ENCODE measurements around the gene SLC43A2. TPM values are rescaled to one million over a fixed set of nuclear protein-coding genes. Genes with fewer than 3 reads are reported as not detected.

SLC43A2 gene
- total and polyA plus RNA-seq, 2 donors (not counting 1 experiment from before 2014, with no cell fraction given): 8.4 to 13.7 TPM

DNA sequence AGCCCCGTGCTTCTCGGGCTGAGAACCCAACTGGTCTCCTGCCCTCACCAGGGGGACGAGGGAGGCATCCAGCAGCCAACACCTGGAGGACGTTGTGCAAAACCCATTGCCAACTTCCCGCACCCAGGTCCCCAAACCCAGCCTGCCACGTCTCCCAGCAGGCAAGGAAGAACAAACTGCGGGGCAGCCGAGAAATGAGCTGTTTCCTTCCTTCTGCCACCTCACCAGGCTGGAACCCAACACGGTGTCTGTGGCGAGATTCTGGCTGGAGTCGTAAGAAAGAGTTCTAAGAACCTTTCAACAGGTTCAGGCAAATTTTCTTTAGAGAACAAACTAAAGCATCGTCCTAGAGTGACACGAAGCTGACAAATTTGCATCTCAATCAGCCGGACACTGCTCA lies 3.6 kb downstream of the SLC43A2 start:
- Histone ChIP-seq H3K36me3 (ENCODE audit: control insufficient read depth, insufficient read depth, low read length) (no peaks in the 10 kb centered on the region), H3K9ac (ENCODE audit: insufficient read depth, low read length) (no peak overlapping the region), H3K27ac (ENCODE audit: insufficient read depth, low read length) (no peak overlapping the region), H3K4me2 (ENCODE audit: extremely low read depth, insufficient read depth, low read length) (no peak overlapping the region), H4K20me1 (ENCODE audit: control insufficient read depth, extremely low read depth, insufficient read depth, low read length) (no peaks in the 10 kb centered on the region), H3K4me3 (replicated peaks in 1 of 4; ENCODE audit: control extremely low read depth in 1 of 4, insufficient read depth in 1 of 4, low read depth in 3 of 4, low read length in 4 of 4) (no peak overlapping the region), H3K79me2 (ENCODE audit: control insufficient read depth, insufficient read depth, low read length) (no peaks in the 10 kb centered on the region), H3K27me3 (ENCODE audit: control insufficient read depth, insufficient read depth, low read length) (peaks cover 6% of the 10 kb centered on the region), H3K4me1 (ENCODE audit: control insufficient read depth, extremely low read depth, insufficient read depth, low read length) (peaks cover 6% of the 10 kb centered on the region), H2AFZ (ENCODE audit: low read length) (no peak overlapping the region), H3K9me3 (ENCODE audit: control insufficient read depth, insufficient read depth, low read depth, low read length) (no peaks in the 10 kb centered on the region)
- TF ChIP-seq, protein P1, sequence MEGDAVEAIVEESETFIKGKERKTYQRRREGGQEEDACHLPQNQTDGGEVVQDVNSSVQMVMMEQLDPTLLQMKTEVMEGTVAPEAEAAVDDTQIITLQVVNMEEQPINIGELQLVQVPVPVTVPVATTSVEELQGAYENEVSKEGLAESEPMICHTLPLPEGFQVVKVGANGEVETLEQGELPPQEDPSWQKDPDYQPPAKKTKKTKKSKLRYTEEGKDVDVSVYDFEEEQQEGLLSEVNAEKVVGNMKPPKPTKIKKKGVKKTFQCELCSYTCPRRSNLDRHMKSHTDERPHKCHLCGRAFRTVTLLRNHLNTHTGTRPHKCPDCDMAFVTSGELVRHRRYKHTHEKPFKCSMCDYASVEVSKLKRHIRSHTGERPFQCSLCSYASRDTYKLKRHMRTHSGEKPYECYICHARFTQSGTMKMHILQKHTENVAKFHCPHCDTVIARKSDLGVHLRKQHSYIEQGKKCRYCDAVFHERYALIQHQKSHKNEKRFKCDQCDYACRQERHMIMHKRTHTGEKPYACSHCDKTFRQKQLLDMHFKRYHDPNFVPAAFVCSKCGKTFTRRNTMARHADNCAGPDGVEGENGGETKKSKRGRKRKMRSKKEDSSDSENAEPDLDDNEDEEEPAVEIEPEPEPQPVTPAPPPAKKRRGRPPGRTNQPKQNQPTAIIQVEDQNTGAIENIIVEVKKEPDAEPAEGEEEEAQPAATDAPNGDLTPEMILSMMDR (conservative IDR thresholded peaks at IDR 0.05 in 1 of 2, IDR thresholded peaks at IDR 0.05 in 1 of 2; ENCODE audit: low read depth in 1 of 2, low read length in 2 of 2): no peak
- no peak for TF ChIP-seq EZH2 (IDR thresholded peaks at IDR 0.05; ENCODE audit: low read length, missing control alignments)
- DNase-seq (ENCODE audit: low read depth in 2 of 2): no peak

DNA sequence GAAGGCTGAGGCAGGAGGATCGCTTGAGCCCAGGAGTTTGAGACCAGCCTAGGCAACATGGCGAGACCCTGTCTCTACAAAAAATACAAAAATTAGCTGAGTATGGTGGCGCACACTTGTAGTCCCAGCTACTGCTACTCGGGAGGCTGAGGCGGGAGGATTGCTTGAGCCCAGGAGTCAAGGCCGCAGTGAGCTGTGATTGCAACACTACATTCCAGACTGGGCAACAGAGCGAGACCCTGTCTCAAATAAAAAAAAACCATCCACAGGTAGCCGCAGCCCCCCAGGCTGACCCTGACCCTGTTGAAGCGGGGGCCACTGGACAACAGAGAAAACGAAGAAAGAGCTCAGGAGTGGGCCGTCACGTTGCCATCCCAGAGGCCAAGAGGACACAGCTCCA lies 4.0 kb downstream of the SLC43A2 start:
- peaks cover 6% of the 10 kb centered on the region for H3K27me3 ChIP-seq (ENCODE audit: control insufficient read depth, insufficient read depth, low read length)
- no peaks in the 10 kb centered on the region for H3K79me2 ChIP-seq (ENCODE audit: control insufficient read depth, insufficient read depth, low read length)
- no peak overlapping the region for H3K4me3 ChIP-seq (replicated peaks in 1 of 4; ENCODE audit: control extremely low read depth in 1 of 4, insufficient read depth in 1 of 4, low read depth in 3 of 4, low read length in 4 of 4)
- H3K27ac ChIP-seq (ENCODE audit: insufficient read depth, low read length): no peak overlapping the region
- no peak overlapping the region for H3K9ac ChIP-seq (ENCODE audit: insufficient read depth, low read length)
- H4K20me1 ChIP-seq (ENCODE audit: control insufficient read depth, extremely low read depth, insufficient read depth, low read length): no peaks in the 10 kb centered on the region
- no peak for DNase-seq (ENCODE audit: low read depth in 2 of 2)
- H3K9me3 ChIP-seq (ENCODE audit: control insufficient read depth, insufficient read depth, low read depth, low read length): no peaks in the 10 kb centered on the region
- no peaks in the 10 kb centered on the region for H3K36me3 ChIP-seq (ENCODE audit: control insufficient read depth, insufficient read depth, low read length)
- no peak overlapping the region for H3K4me2 ChIP-seq (ENCODE audit: extremely low read depth, insufficient read depth, low read length)
- no peak overlapping the region for H2AFZ ChIP-seq (ENCODE audit: low read length)
- H3K4me1 ChIP-seq (ENCODE audit: control insufficient read depth, extremely low read depth, insufficient read depth, low read length): peaks cover 4% of the 10 kb centered on the region
- TF ChIP-seq EZH2 (IDR thresholded peaks at IDR 0.05; ENCODE audit: low read length, missing control alignments): no peak
- TF ChIP-seq, protein P1 (conservative IDR thresholded peaks at IDR 0.05 in 1 of 2, IDR thresholded peaks at IDR 0.05 in 1 of 2; ENCODE audit: low read depth in 1 of 2, low read length in 2 of 2): no peak

DNA sequence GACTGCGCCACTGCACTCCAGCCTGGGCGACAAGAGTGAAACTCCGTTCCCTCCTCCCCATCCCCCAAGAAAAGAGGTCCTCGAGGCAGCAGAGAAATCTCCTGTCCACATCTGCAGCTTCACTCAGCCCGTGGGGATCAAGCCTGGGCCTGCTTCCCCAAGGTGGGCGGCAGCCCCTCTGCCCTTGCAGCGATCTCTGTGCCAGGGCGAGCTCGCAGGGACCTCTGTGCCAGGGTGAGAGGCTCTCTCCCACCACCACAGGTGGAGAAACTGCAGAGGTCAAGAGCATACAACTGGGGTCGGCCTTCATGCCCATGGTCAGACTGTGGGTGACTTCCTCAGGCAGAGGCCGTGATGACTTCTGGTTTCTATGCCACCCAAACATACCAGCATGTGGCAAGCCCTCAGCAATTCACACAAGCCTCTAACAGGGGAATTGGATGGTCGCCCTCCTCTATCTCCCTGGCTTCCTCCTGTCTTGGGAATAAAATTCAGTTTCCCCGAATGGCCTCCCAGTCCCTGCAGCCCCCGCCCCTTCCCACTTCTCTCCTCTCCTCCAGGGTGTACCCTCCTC lies 5.5 kb downstream of the SLC43A2 start:
- no peak overlapping the region for H3K9ac ChIP-seq (ENCODE audit: insufficient read depth, low read length)
- H3K27me3 ChIP-seq (ENCODE audit: control insufficient read depth, insufficient read depth, low read length): peaks cover 6% of the 10 kb centered on the region
- no peaks in the 10 kb centered on the region for H4K20me1 ChIP-seq (ENCODE audit: control insufficient read depth, extremely low read depth, insufficient read depth, low read length)
- no peaks in the 10 kb centered on the region for H3K36me3 ChIP-seq (ENCODE audit: control insufficient read depth, insufficient read depth, low read length)
- H3K79me2 ChIP-seq (ENCODE audit: control insufficient read depth, insufficient read depth, low read length): no peaks in the 10 kb centered on the region
- H3K27ac ChIP-seq (ENCODE audit: insufficient read depth, low read length): no peak overlapping the region
- H2AFZ ChIP-seq (ENCODE audit: low read length): no peak overlapping the region
- peaks cover 2% of the 10 kb centered on the region for H3K4me1 ChIP-seq (ENCODE audit: control insufficient read depth, extremely low read depth, insufficient read depth, low read length)
- H3K9me3 ChIP-seq (ENCODE audit: control insufficient read depth, insufficient read depth, low read depth, low read length): no peaks in the 10 kb centered on the region
- no peak for DNase-seq (ENCODE audit: low read depth in 2 of 2)
- no peak overlapping the region for H3K4me3 ChIP-seq (replicated peaks in 1 of 4; ENCODE audit: control extremely low read depth in 1 of 4, insufficient read depth in 1 of 4, low read depth in 3 of 4, low read length in 4 of 4)
- no peak overlapping the region for H3K4me2 ChIP-seq (ENCODE audit: extremely low read depth, insufficient read depth, low read length)
- TF ChIP-seq EZH2 (IDR thresholded peaks at IDR 0.05; ENCODE audit: low read length, missing control alignments): no peak
- TF ChIP-seq, protein P1 (conservative IDR thresholded peaks at IDR 0.05 in 1 of 2, IDR thresholded peaks at IDR 0.05 in 1 of 2; ENCODE audit: low read depth in 1 of 2, low read length in 2 of 2): no peak
